G401.6 (cell line): ENCODE measurements around the gene STAT1.
"Not testable (repeated sequence)": the region's sequence is repeated elsewhere in the genome, so short reads cannot be mapped to it uniquely, and the experiment has no call there.

Experiments
- FAIRE-seq: peaks from 2 replicates; lab custom pipeline; 2012; peaks lifted over from hg19 to GRCh38; lab: Jason Lieb, UNC

Gene STAT1

GRCh38 chr2:190981333-190981732 lies 32.6 kb downstream of the STAT1 start:
- no peak for FAIRE-seq

- FAIRE-seq = no peak
Observed at GRCh38 chr2:190980630-190981209, 33.3 kb downstream of the STAT1 start.

- FAIRE-seq = no peak
Observed at GRCh38 chr2:190979906-190980629, 33.9 kb downstream of the STAT1 start.

GRCh38 chr2:190978389-190979053 lies 35.5 kb downstream of the STAT1 start:
- FAIRE-seq = no peak

GRCh38 chr2:190977505-190977904 lies 36.5 kb downstream of the STAT1 start:
- FAIRE-seq = no peak

GRCh38 chr2:190976521-190976920 lies 37.5 kb downstream of the STAT1 start:
- FAIRE-seq = no peak

- FAIRE-seq = no peak
Observed at GRCh38 chr2:190974629-190975361, 39.2 kb downstream of the STAT1 start.

- FAIRE-seq = no peak
Observed at GRCh38 chr2:190973726-190974628, 40.0 kb downstream of the STAT1 start.

GRCh38 chr2:190973262-190973661 lies 40.7 kb downstream of the STAT1 start:
- FAIRE-seq = no peak

- FAIRE-seq = no peak
Observed at GRCh38 chr2:190972846-190973245, 41.1 kb downstream of the STAT1 start.

- FAIRE-seq = no peak
Observed at GRCh38 chr2:190972213-190972612, 41.8 kb downstream of the STAT1 start.

GRCh38 chr2:190970873-190971506 lies 43.0 kb downstream of the STAT1 start:
- FAIRE-seq = no peak

- FAIRE-seq = no peak
Observed at GRCh38 chr2:190970160-190970559, 43.8 kb downstream of the STAT1 start.

- FAIRE-seq = no peak
Observed at GRCh38 chr2:190968522-190968921, 45.4 kb downstream of the STAT1 start.

- FAIRE-seq = no peak
Observed at GRCh38 chr2:190965580-190966222, 48.3 kb downstream of the STAT1 start.

GRCh38 chr2:190964170-190964795 lies 49.7 kb downstream of the STAT1 start:
- FAIRE-seq = no peak

- FAIRE-seq = no peak
Observed at GRCh38 chr2:190963088-190963487, 50.9 kb downstream of the STAT1 start.

- no peak for FAIRE-seq
Observed at GRCh38 chr2:190961918-190962487, 52.0 kb downstream of the STAT1 start.

- FAIRE-seq = not testable (repeated sequence)
Observed at GRCh38 chr2:190961117-190961516, 52.9 kb downstream of the STAT1 start.
